ENCODE data around the gene SLC9A8.

The SLC9A8 gene

DNA sequence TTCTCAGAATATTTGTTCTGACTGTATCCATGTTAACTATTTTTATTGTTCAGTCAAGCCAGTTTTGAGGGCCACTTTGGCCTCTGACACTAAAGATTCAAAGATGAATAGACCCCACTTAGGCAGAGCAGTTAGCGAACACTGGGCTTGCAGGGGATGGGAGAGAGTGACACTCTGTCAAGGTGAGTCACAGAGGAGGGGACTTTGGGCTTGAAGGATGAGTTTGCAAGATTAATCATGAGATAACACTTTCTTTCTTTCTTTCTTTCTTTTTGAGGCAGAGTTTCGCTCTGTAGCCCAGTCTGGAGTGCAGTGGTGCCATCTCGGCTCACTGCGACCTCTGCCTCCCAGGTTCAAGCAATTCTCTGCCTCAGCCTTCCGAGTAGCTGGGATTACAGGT lies 56.3 kb downstream of the SLC9A8 start:
- POLR2A ChIA-PET: no interaction called here
- DNase-seq (ENCODE audit: low read depth, low spot score): no peak
- CTCF ChIA-PET: interaction anchor here (0.8 to 4.8 kb wide), 4 partner anchors 19 to 260 kb away, joined by 3 to 32 read pairs (median 10); no protein-coding TSS in a partner anchor

GRCh38 chr20:49870261-49870660 lies 57.6 kb downstream of the SLC9A8 start:
- no peak for TF ChIP-seq CTCF (IDR thresholded peaks at IDR 0.05; ENCODE audit: insufficient read depth, low read length, missing control alignments)
- DNase-seq (ENCODE audit: low read depth, low spot score): no peak
- POLR2A ChIA-PET: no interaction called here
- H3K4me3 ChIP-seq (ENCODE audit: low read depth, low read length): no peak overlapping the region
- CTCF ChIA-PET: interaction anchor here (0.7 kb wide), 1 partner anchor 321 kb away, joined by 4 read pairs; no protein-coding TSS in a partner anchor

More for the DNA sequence above, 56.3 kb downstream of the SLC9A8 start:
- H3K4me3 ChIP-seq (ENCODE audit: low read depth, low read length): no peak overlapping the region
- no peak for TF ChIP-seq CTCF (IDR thresholded peaks at IDR 0.05; ENCODE audit: insufficient read depth, low read length, missing control alignments)

DNA sequence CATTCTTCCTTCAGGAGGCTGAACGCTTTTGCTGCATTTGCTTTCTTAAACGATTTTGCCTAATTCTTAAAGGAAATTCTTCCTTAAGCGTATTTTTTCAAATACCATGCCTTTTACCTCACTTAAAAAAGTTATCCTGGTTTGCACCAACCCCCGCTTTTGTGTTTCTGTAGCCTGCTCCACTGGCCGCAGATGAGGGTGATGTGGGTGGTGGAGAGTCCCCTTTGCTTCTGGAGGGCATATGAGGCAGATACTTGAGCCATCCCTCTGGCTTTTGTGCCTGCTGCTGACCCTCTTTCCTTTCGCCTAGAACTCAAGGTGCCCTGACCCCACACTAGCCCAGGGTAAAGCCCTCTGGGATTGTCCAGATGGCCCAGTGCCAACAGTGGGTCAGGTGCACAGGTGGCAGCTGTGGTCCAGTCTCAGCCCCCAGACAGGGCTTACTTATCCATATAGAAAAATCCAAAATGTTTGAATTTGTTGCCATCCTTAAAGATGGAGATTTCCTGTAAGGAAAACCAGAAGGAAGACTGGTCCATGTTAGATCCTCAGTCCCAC lies 58.8 kb downstream of the SLC9A8 start:
- ChIA-PET POLR2A (no interaction called here), CTCF (interaction anchor here (1.2 to 4.5 kb wide), 4 partner anchors 9 to 329 kb away, joined by 3 to 30 read pairs (median 3); no protein-coding TSS in a partner anchor)
- no peak for TF ChIP-seq CTCF (IDR thresholded peaks at IDR 0.05; ENCODE audit: insufficient read depth, low read length, missing control alignments)

DNA sequence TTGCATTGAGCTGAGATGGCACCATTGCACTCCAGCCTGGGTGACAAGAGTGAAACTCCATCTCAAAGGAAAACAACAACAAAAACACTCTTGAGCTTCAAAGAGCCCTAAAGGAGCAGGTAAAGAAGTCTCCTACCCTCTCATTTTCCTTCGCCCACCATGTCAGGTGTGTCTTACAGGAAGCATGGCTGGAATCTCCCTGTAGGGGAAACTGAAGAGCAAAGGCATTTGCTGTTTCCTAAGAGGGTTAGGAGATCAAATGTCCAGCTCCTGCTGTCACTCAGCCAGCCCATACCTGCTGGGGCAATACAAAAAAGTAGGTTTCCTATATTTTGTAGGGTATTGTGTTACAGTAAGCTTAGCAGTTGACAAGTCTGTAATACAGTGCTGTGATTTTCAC lies 59.4 kb downstream of the SLC9A8 start:
- CTCF ChIA-PET: interaction anchor here (1.2 to 4.5 kb wide), 4 partner anchors 10 to 329 kb away, joined by 3 to 30 read pairs (median 3); no protein-coding TSS in a partner anchor
- no peak overlapping the region for H3K4me3 ChIP-seq (ENCODE audit: low read depth, low read length)
- no peak for TF ChIP-seq CTCF (IDR thresholded peaks at IDR 0.05; ENCODE audit: insufficient read depth, low read length, missing control alignments)
- no peak for DNase-seq (ENCODE audit: low read depth, low spot score)
- POLR2A ChIA-PET: no interaction called here

More for the DNA sequence above, 58.8 kb downstream of the SLC9A8 start:
- no peak for DNase-seq (ENCODE audit: low read depth, low spot score)
- no peak overlapping the region for H3K4me3 ChIP-seq (ENCODE audit: low read depth, low read length)

GRCh38 chr20:49874696-49875095 lies 62.1 kb downstream of the SLC9A8 start:
- no peak for DNase-seq (ENCODE audit: low read depth, low spot score)
- no peak for TF ChIP-seq CTCF (IDR thresholded peaks at IDR 0.05; ENCODE audit: insufficient read depth, low read length, missing control alignments)
- ChIA-PET CTCF (interaction anchor here (1.6 to 4.5 kb wide), 2 partner anchors 14 to 266 kb away, joined by 5 to 30 read pairs; no protein-coding TSS in a partner anchor), POLR2A (no interaction called here)
- no peak overlapping the region for H3K4me3 ChIP-seq (ENCODE audit: low read depth, low read length)

GRCh38 chr20:49877386-49877921 lies 64.8 kb downstream of the SLC9A8 start:
- no peak for DNase-seq (ENCODE audit: low read depth, low spot score)
- TF ChIP-seq CTCF (IDR thresholded peaks at IDR 0.05; ENCODE audit: insufficient read depth, low read length, missing control alignments): no peak
- H3K4me3 ChIP-seq (ENCODE audit: low read depth, low read length): no peak overlapping the region
- ChIA-PET CTCF (interaction anchor here (1.0 to 2.9 kb wide), 6 partner anchors 10 to 336 kb away, joined by 3 to 20 read pairs (median 4); no protein-coding TSS in a partner anchor), POLR2A (no interaction called here)
